Measurements from ENCODE around the gene BRSK2. TPM values are rescaled to one million over a fixed set of nuclear protein-coding genes. Genes with fewer than 3 reads are reported as not detected.
"Not testable (repeated sequence)": the region's sequence is repeated elsewhere in the genome, so short reads cannot be mapped to it uniquely, and the experiment has no call there.

The BRSK2 gene
- polyA plus RNA-seq, 1 of the 3 experiments (the other 2 are of a cell fraction): 0.64 TPM

GRCh38 chr11:1408346-1408745, 18.6 kb downstream of the BRSK2 start (continued):
- TF ChIP-seq USF1 (IDR thresholded peaks at IDR 0.05; ENCODE audit: borderline replicate concordance, low read depth) (no peak), NRF1 (IDR thresholded peaks at IDR 0.05; ENCODE audit: low read depth, low read length) (no peak), MXI1 (IDR thresholded peaks at IDR 0.05; ENCODE audit: low read depth, low read length) (no peak), MEF2A (IDR thresholded peaks at IDR 0.05; ENCODE audit: borderline replicate concordance, low read depth) (no peak), USF2 (IDR thresholded peaks at IDR 0.05; ENCODE audit: borderline replicate concordance, low read depth, low read length) (no peak), YY1 (IDR thresholded peaks at IDR 0.05; ENCODE audit: low read depth) (no peak), SMC3 (IDR thresholded peaks at IDR 0.05; ENCODE audit: low read depth, low read length) (no peak), TCF12 (IDR thresholded peaks at IDR 0.05) (no peak), RFX5 (IDR thresholded peaks at IDR 0.05; ENCODE audit: low read length) (no peak)

- POLR2A ChIA-PET: no interaction called here
These were observed 19.5 kb downstream of the BRSK2 start for GRCh38 chr11:1409108-1409851.

GRCh38 chr11:1409852-1410125, 20.1 kb downstream of the BRSK2 start:
- H3K36me3 ChIP-seq (replicated peaks in 1 of 2; ENCODE audit: control insufficient read depth in 1 of 2, insufficient read depth in 2 of 2, low read length in 1 of 2); H2AFZ ChIP-seq (ENCODE audit: low read depth); H3K4me3 ChIP-seq (ENCODE audit: low read depth in 2 of 2, low read length in 1 of 2); H3K79me2 ChIP-seq (ENCODE audit: insufficient read depth); CTCF ChIA-PET; H4K20me1 ChIP-seq (ENCODE audit: insufficient read depth); H3F3A ChIP-seq (replicated peaks; ENCODE audit: insufficient read depth); H3K27ac ChIP-seq (ENCODE audit: low read depth in 2 of 2, low read length in 1 of 2); H3K9ac ChIP-seq; H3K9me3 ChIP-seq; POLR2A ChIA-PET; H3K9me2 ChIP-seq; H3K27me3 ChIP-seq (ENCODE audit: insufficient read depth); H3K4me2 ChIP-seq; DNase-seq: not testable (repeated sequence)
- peaks cover 0 to 31% of the 10 kb centered on the region in 2 experiments; a peak in 1 of 4 replicates for H3K4me1 ChIP-seq (ENCODE audit: control insufficient read depth in 1 of 2, insufficient read depth in 2 of 2, low read depth in 1 of 2, low read length in 1 of 2)
- 96% methylated on average over 23 of the region's 29 CpGs for WGBS (ENCODE audit: low lambda C conversion rate)

More at GRCh38 chr11:1409108-1409851, 19.5 kb downstream of the BRSK2 start:
- no peaks in the 10 kb centered on the region for H4K20me1 ChIP-seq (ENCODE audit: insufficient read depth)
- peaks cover 0 to 31% of the 10 kb centered on the region in 2 experiments; a peak in 1 of 4 replicates for H3K4me1 ChIP-seq (ENCODE audit: control insufficient read depth in 1 of 2, insufficient read depth in 2 of 2, low read depth in 1 of 2, low read length in 1 of 2)
- H2AFZ ChIP-seq (ENCODE audit: low read depth): no peak overlapping the region
- H3K9ac ChIP-seq: no peak overlapping the region
- H3K4me2 ChIP-seq: no peak overlapping the region
- H3K4me3 ChIP-seq (ENCODE audit: low read depth in 2 of 2, low read length in 1 of 2): no peak overlapping the region
- no peak overlapping the region for H3K27ac ChIP-seq (ENCODE audit: low read depth in 2 of 2, low read length in 1 of 2)
- no peaks in the 10 kb centered on the region for H3K27me3 ChIP-seq (ENCODE audit: insufficient read depth)
- no peaks in the 10 kb centered on the region for H3F3A ChIP-seq (replicated peaks; ENCODE audit: insufficient read depth)
- CTCF ChIA-PET: interaction anchor here (0.9 kb wide), 1 partner anchor 116 kb away, joined by 3 read pairs; no protein-coding TSS in a partner anchor
- DNase-seq: no peak
- no peaks in the 10 kb centered on the region for H3K9me3 ChIP-seq
- no peaks in the 10 kb centered on the region for H3K9me2 ChIP-seq
- TF ChIP-seq IRF3 (IDR thresholded peaks at IDR 0.05; ENCODE audit: low read depth, low read length) (no peak), MAX (IDR thresholded peaks at IDR 0.05; ENCODE audit: low read depth) (no peak), TCF12 (IDR thresholded peaks at IDR 0.05) (no peak), RFX5 (IDR thresholded peaks at IDR 0.05; ENCODE audit: low read length) (no peak), NRF1 (IDR thresholded peaks at IDR 0.05; ENCODE audit: low read depth, low read length) (no peak)
- no peaks in the 10 kb centered on the region for H3K36me3 ChIP-seq (replicated peaks in 1 of 2; ENCODE audit: control insufficient read depth in 1 of 2, insufficient read depth in 2 of 2, low read length in 1 of 2)
- H3K79me2 ChIP-seq (ENCODE audit: insufficient read depth): no peaks in the 10 kb centered on the region
- WGBS (ENCODE audit: low lambda C conversion rate): 63% methylated on average over 21 of the region's 29 CpGs
